DND-41 (cell line): ENCODE results near the gene NRL.

Source experiments
- EZH2 ChIP-seq: IDR thresholded peaks from 3 replicates; pipeline ENCODE4 v1.6.1; 2012; ENCODE audit warnings: borderline replicate concordance, low read depth, mild to moderate bottlenecking, moderate library complexity, low read length, inconsistent platforms; ENCODE audit not compliant: severe bottlenecking
- TF ChIP-seq, protein P1 (sequence below): IDR thresholded peaks from 2 replicates; pipeline ENCODE4 v1.5.1; 2012; ENCODE audit warnings: borderline replicate concordance, low read length, moderate library complexity, mild to moderate bottlenecking; ENCODE audit not compliant: poor library complexity, severe bottlenecking; ENCODE audit errors: extremely low read depth

DNA sequence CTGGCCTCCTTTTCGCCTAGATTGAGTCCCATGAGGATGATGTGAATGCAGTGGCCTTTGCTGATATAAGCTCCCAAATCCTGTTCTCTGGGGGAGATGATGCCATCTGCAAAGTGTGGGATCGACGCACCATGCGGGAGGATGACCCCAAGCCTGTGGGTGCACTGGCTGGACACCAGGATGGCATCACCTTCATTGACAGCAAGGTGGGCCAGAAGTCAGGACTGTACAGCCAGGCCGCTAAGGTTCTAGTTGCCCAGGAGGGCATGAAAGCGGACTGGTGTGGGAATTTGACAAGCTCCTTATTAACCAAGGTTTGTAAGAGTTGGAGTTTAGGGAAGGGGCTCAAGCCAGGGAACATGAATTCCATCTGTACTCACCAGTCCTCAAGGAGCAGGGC, 4.9 kb upstream of the NRL start:
- TF ChIP-seq, protein P1, sequence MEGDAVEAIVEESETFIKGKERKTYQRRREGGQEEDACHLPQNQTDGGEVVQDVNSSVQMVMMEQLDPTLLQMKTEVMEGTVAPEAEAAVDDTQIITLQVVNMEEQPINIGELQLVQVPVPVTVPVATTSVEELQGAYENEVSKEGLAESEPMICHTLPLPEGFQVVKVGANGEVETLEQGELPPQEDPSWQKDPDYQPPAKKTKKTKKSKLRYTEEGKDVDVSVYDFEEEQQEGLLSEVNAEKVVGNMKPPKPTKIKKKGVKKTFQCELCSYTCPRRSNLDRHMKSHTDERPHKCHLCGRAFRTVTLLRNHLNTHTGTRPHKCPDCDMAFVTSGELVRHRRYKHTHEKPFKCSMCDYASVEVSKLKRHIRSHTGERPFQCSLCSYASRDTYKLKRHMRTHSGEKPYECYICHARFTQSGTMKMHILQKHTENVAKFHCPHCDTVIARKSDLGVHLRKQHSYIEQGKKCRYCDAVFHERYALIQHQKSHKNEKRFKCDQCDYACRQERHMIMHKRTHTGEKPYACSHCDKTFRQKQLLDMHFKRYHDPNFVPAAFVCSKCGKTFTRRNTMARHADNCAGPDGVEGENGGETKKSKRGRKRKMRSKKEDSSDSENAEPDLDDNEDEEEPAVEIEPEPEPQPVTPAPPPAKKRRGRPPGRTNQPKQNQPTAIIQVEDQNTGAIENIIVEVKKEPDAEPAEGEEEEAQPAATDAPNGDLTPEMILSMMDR: no peak
- no peak for TF ChIP-seq EZH2
